Trophoblast cell (in vitro differentiated cells and primary cell): ENCODE results near the gene TBL1X.

Experiments
- DNase-seq, 2 donors: peaks; one replicate each; pipeline ENCODE4 v3.0.0-alpha.2; 2016
- H2AFZ ChIP-seq: 2 replicates; pipeline ENCODE4 v1.6.1; 2013; ENCODE audit warnings: low read length, moderate library complexity, mild to moderate bottlenecking; ENCODE audit not compliant: insufficient read depth, poor library complexity
- H2AK5ac ChIP-seq: 2 replicates; pipeline ENCODE4 v1.6.1; 2013; ENCODE audit warnings: mild to moderate bottlenecking, low read length
- H2BK120ac ChIP-seq: 2 replicates; pipeline ENCODE4 v1.6.1; 2013; ENCODE audit warnings: low read length, mild to moderate bottlenecking, moderate library complexity; ENCODE audit not compliant: insufficient read depth, poor library complexity
- H2BK12ac ChIP-seq: 2 replicates; pipeline ENCODE4 v1.6.1; 2013; ENCODE audit warnings: mild to moderate bottlenecking, low read length, moderate library complexity
- H2BK5ac ChIP-seq: 2 replicates; pipeline ENCODE4 v1.6.1; 2013; ENCODE audit warnings: low read length, low read depth, moderate library complexity, mild to moderate bottlenecking; ENCODE audit not compliant: poor library complexity
- H3K14ac ChIP-seq: 2 replicates; pipeline ENCODE4 v1.6.1; 2013; ENCODE audit warnings: mild to moderate bottlenecking, low read length
- H3K18ac ChIP-seq: 2 replicates; pipeline ENCODE4 v1.6.1; 2013; ENCODE audit warnings: mild to moderate bottlenecking, low read length
- H3K23ac ChIP-seq: 2 replicates; pipeline ENCODE4 v1.6.1; 2013; ENCODE audit warnings: low read length
- H3K27ac ChIP-seq: 2 replicates; pipeline ENCODE4 v1.5.1; 2013; ENCODE audit warnings: low read depth, mild to moderate bottlenecking, inconsistent platforms, low read length, moderate library complexity
- H3K27me3 ChIP-seq: 2 replicates; pipeline ENCODE4 v1.6.1; 2013; ENCODE audit warnings: inconsistent platforms, mild to moderate bottlenecking, low read length, moderate library complexity; ENCODE audit not compliant: insufficient read depth
- H3K36me3 ChIP-seq, 2 experiments: 1 replicate in 1 of 2; 2 replicates in 1 of 2; pipeline ENCODE4 v1.6.1; 2013; ENCODE audit warnings: low read length in 2 of 2, mild to moderate bottlenecking in 2 of 2, moderate library complexity in 1 of 2; ENCODE audit not compliant: insufficient read depth in 2 of 2, control insufficient read depth in 1 of 2
- H3K4ac ChIP-seq: 2 replicates; pipeline ENCODE4 v1.6.1; 2013; ENCODE audit warnings: low read depth, mild to moderate bottlenecking, low read length, moderate library complexity
- H3K4me1 ChIP-seq, 2 experiments: 1 replicate in 1 of 2; 2 replicates in 1 of 2; pipeline ENCODE4 v1.6.1; 2013; ENCODE audit warnings: low read length in 2 of 2, mild to moderate bottlenecking in 2 of 2, moderate library complexity in 1 of 2; ENCODE audit not compliant: insufficient read depth in 2 of 2, control insufficient read depth in 1 of 2
- H3K4me2 ChIP-seq: 2 replicates; pipeline ENCODE4 v1.6.1; 2013; ENCODE audit warnings: inconsistent platforms, mild to moderate bottlenecking, low read length, moderate library complexity
- H3K4me3 ChIP-seq: 2 replicates; pipeline ENCODE4 v1.5.1; 2013; ENCODE audit warnings: mild to moderate bottlenecking, low read depth, low read length, inconsistent platforms
- H3K79me1 ChIP-seq: one replicate; pipeline ENCODE4 v1.6.1; 2013; ENCODE audit warnings: low read length
- H3K79me2 ChIP-seq: 2 replicates; pipeline ENCODE4 v1.6.1; 2013; ENCODE audit warnings: low read length, mild to moderate bottlenecking; ENCODE audit not compliant: control insufficient read depth, insufficient read depth, poor library complexity
- H3K9ac ChIP-seq: 2 replicates; pipeline ENCODE4 v1.6.1; 2013; ENCODE audit warnings: mild to moderate bottlenecking, low read length
- H3K9me3 ChIP-seq: 2 replicates; pipeline ENCODE4 v1.6.1; 2013; ENCODE audit warnings: low read depth, mild to moderate bottlenecking, control low read depth, inconsistent platforms, low read length; ENCODE audit not compliant: insufficient read depth
- H4K12ac ChIP-seq: 2 replicates; pipeline ENCODE4 v1.6.1; 2013; ENCODE audit warnings: low read depth, mild to moderate bottlenecking, low read length, moderate library complexity
- H4K8ac ChIP-seq: 2 replicates; pipeline ENCODE4 v1.6.1; 2013; ENCODE audit warnings: low read depth, mild to moderate bottlenecking, low read length, moderate library complexity
- H4K91ac ChIP-seq: one replicate; pipeline ENCODE4 v1.6.1; 2013; ENCODE audit warnings: low read depth, mild to moderate bottlenecking, low read length, moderate library complexity
- WGBS: extraction: QIAGEN DNeasy Blood & Tissue Kit; methylation state at CpG from one replicate; pipeline ENCODE4 v1.1.7; 2013; ENCODE audit warnings: missing lambda C conversion rate; ENCODE audit not compliant: insufficient read length, insufficient coverage; ENCODE audit errors: extremely low coverage; 5-methylcytosine and 5-hydroxymethylcytosine counted together

Gene TBL1X

GRCh38 chrX:9676738-9677097 lies 211.9 kb downstream of the TBL1X start:
- no peak for DNase-seq
- no CpG with 5 or more reads among the region's 6 CpGs for WGBS
- Histone ChIP-seq H3K9me3 (no peaks in the 10 kb centered on the region), H2BK120ac (no peak overlapping the region), H4K12ac (no peak overlapping the region), H2BK5ac (no peak overlapping the region), H3K18ac (no peak overlapping the region), H2AK5ac (no peak overlapping the region), H3K36me3 (peaks cover 4 to 5% of the 10 kb centered on the region in 2 experiments), H2BK12ac (no peak overlapping the region), H3K4me1 (no peaks in the 10 kb centered on the region), H2AFZ (no peak overlapping the region), H4K91ac (no peak overlapping the region), H3K79me2 (no peaks in the 10 kb centered on the region), H3K4me2 (no peak overlapping the region), H3K27ac (no peak overlapping the region), H3K27me3 (no peaks in the 10 kb centered on the region), H3K79me1 (no peaks in the 10 kb centered on the region), H3K23ac (no peak overlapping the region), H3K4me3 (no peak overlapping the region), H3K9ac (no peak overlapping the region), H3K14ac (no peak overlapping the region), H3K4ac (no peak overlapping the region), H4K8ac (no peak overlapping the region)

- no peak overlapping the region for H3K4me2 ChIP-seq
- H3K23ac ChIP-seq = no peak overlapping the region
- no peak for DNase-seq
- H3K79me1 ChIP-seq = no peaks in the 10 kb centered on the region
- WGBS = no CpG with 5 or more reads among the region's 7 CpGs
- no peak overlapping the region for H4K8ac ChIP-seq
- H3K4me1 ChIP-seq = no peaks in the 10 kb centered on the region
- no peaks in the 10 kb centered on the region for H3K27me3 ChIP-seq
- no peak overlapping the region for H2BK12ac ChIP-seq
- no peak overlapping the region for H3K4me3 ChIP-seq
- H3K36me3 ChIP-seq = peaks cover 4 to 5% of the 10 kb centered on the region in 2 experiments
- no peaks in the 10 kb centered on the region for H3K79me2 ChIP-seq
- no peak overlapping the region for H3K27ac ChIP-seq
- no peak overlapping the region for H2AK5ac ChIP-seq
- H2BK120ac ChIP-seq = no peak overlapping the region
- H3K18ac ChIP-seq = no peak overlapping the region
- H3K14ac ChIP-seq = no peak overlapping the region
- no peak overlapping the region for H3K9ac ChIP-seq
- no peaks in the 10 kb centered on the region for H3K9me3 ChIP-seq
- no peak overlapping the region for H2AFZ ChIP-seq
- H2BK5ac ChIP-seq = no peak overlapping the region
- no peak overlapping the region for H4K91ac ChIP-seq
- no peak overlapping the region for H3K4ac ChIP-seq
- no peak overlapping the region for H4K12ac ChIP-seq
Observed at GRCh38 chrX:9677098-9677739, 212.4 kb downstream of the TBL1X start.

- H3K14ac ChIP-seq = no peak overlapping the region
- no CpG with 5 or more reads among the region's 3 CpGs for WGBS
- DNase-seq = no peak
Observed at GRCh38 chrX:9678215-9678965, 213.5 kb downstream of the TBL1X start.

GRCh38 chrX:9681011-9681410 lies 216.2 kb downstream of the TBL1X start:
- Histone ChIP-seq H3K79me1 (no peaks in the 10 kb centered on the region), H3K27me3 (no peaks in the 10 kb centered on the region), H2BK120ac (no peak overlapping the region), H3K14ac (no peak overlapping the region), H3K27ac (no peak overlapping the region), H2AFZ (no peak overlapping the region), H3K79me2 (no peaks in the 10 kb centered on the region), H3K4ac (no peak overlapping the region), H3K4me3 (no peak overlapping the region), H3K18ac (no peak overlapping the region), H3K4me1 (no peaks in the 10 kb centered on the region), H2BK5ac (no peak overlapping the region), H3K9me3 (no peaks in the 10 kb centered on the region), H3K23ac (no peak overlapping the region), H2BK12ac (no peak overlapping the region), H4K12ac (no peak overlapping the region), H3K9ac (no peak overlapping the region), H4K91ac (no peak overlapping the region), H2AK5ac (no peak overlapping the region), H3K4me2 (no peak overlapping the region), H4K8ac (no peak overlapping the region), H3K36me3 (peaks cover 5 to 8% of the 10 kb centered on the region in 2 experiments)
- DNase-seq = no peak
- WGBS = no CpG with 5 or more reads among the region's 9 CpGs

More at GRCh38 chrX:9678215-9678965, 213.5 kb downstream of the TBL1X start:
- Histone ChIP-seq H3K79me1 (no peaks in the 10 kb centered on the region), H3K4me1 (no peaks in the 10 kb centered on the region), H2BK120ac (no peak overlapping the region), H3K23ac (no peak overlapping the region), H3K4me2 (no peak overlapping the region), H3K79me2 (no peaks in the 10 kb centered on the region), H2BK5ac (no peak overlapping the region), H3K4me3 (no peak overlapping the region), H4K12ac (no peak overlapping the region), H2AFZ (no peak overlapping the region), H3K36me3 (peaks cover 5 to 7% of the 10 kb centered on the region in 2 experiments), H4K8ac (no peak overlapping the region), H4K91ac (no peak overlapping the region), H3K18ac (no peak overlapping the region), H3K27me3 (no peaks in the 10 kb centered on the region), H3K4ac (no peak overlapping the region), H2AK5ac (no peak overlapping the region), H3K27ac (no peak overlapping the region), H3K9ac (no peak overlapping the region), H3K9me3 (no peaks in the 10 kb centered on the region), H2BK12ac (no peak overlapping the region)
